Measurements from ENCODE around the gene SHBG.

GRCh38 chr17:7589891-7590691 is 39.8 kb upstream of the SHBG start, which contains the start of gene SOX15:
- TF ChIP-seq CTCF (conservative IDR thresholded peaks at IDR 0.05; ENCODE audit: low read depth, low read length) (no peak), EZH2 (IDR thresholded peaks at IDR 0.05; ENCODE audit: borderline replicate concordance, low read depth, low read length, poor library complexity, severe bottlenecking) (no peak)

Measured in A673 (cell line).